Endothelial cell of umbilical vein (primary cell): ENCODE data around the gene USP46. TPM values are rescaled to one million over a fixed set of nuclear protein-coding genes. Genes with fewer than 3 reads are reported as not detected.

Experiments used
- BruUV-seq: library from RNA; stranded (reverse); fragments of 400-500 nt; replicated peaks from 2 replicates; lab custom pipeline; 2021; lab: Mats Ljungman, UMichigan
- CTCF ChIA-PET: fragments of 300-600, 350-600 bp; sonication (Branson Sonifier 250); formaldehyde crosslinking; loops from one replicate; lab custom pipeline; 2021; ENCODE audit warnings: antibody characterized with exemption, inconsistent platforms; lab: Charles Lee
- POLR2A ChIA-PET: fragments of 300-600, 350-600 bp; sonication (Branson Sonifier 250); formaldehyde crosslinking; loops from one replicate; lab custom pipeline; 2021; ENCODE audit warnings: antibody characterized with exemption, inconsistent platforms; lab: Charles Lee
- DNase-seq: peaks from one replicate; pipeline ENCODE4 v3.0.0-alpha.2; 2011; ENCODE audit warnings: low read depth, low spot score
- FAIRE-seq: peaks from 2 replicates; lab custom pipeline; 2011; peaks lifted over from hg19 to GRCh38; lab: Jason Lieb, UNC
- H2AFZ ChIP-seq: 2 replicates; pipeline ENCODE4 v1.6.0; 2012; ENCODE audit warnings: low read depth, low read length, control low read depth, inconsistent platforms
- H3K27ac ChIP-seq: 2 replicates; pipeline ENCODE4 v1.5.1; 2011; ENCODE audit warnings: low read depth, mild to moderate bottlenecking, control low read depth, low read length, moderate library complexity; ENCODE audit not compliant: insufficient read depth
- H3K27me3 ChIP-seq, 2 experiments: 2 replicates each; pipeline versions ENCODE4 v1.6.0 to v1.6.1; 2011; ENCODE audit warnings: low read length in 2 of 2, mixed read lengths in 1 of 2; ENCODE audit not compliant: control insufficient read depth in 2 of 2, insufficient read depth in 2 of 2
- H3K36me3 ChIP-seq, 2 experiments: 2 replicates in 1 of 2; 3 replicates in 1 of 2; pipeline ENCODE4 v1.5.1; 2011; ENCODE audit warnings: low read length in 2 of 2, mild to moderate bottlenecking in 1 of 2, moderate library complexity in 1 of 2; ENCODE audit not compliant: control insufficient read depth in 2 of 2, insufficient read depth in 2 of 2; ENCODE audit errors: extremely low read depth in 1 of 2
- H3K4me1 ChIP-seq: 3 replicates; pipeline ENCODE4 v1.5.1; 2011; ENCODE audit warnings: mild to moderate bottlenecking, low read length; ENCODE audit not compliant: control insufficient read depth, insufficient read depth; ENCODE audit errors: extremely low read depth
- H3K4me2 ChIP-seq: 2 replicates; pipeline ENCODE4 v1.6.1; 2011; ENCODE audit warnings: low read length, control low read depth, mixed read lengths; ENCODE audit not compliant: insufficient read depth
- H3K4me3 ChIP-seq, 3 experiments: fragments of 200-600 bp in 1 of 3; sonication (generic), shearing (Covaris generic) in 1 of 3; replicated peaks in 1 of 3; 2 replicates each; pipeline ENCODE4 v1.5.1; 2011 to 2016; ENCODE audit warnings: control low read depth in 3 of 3, low read length in 3 of 3, mild to moderate bottlenecking in 2 of 3, inconsistent platforms in 1 of 3, low read depth in 1 of 3, moderate library complexity in 1 of 3; ENCODE audit not compliant: insufficient read depth in 1 of 3
- H3K79me2 ChIP-seq: 2 replicates; pipeline ENCODE4 v1.6.0; 2012; ENCODE audit warnings: low read length, inconsistent platforms; ENCODE audit not compliant: control insufficient read depth, insufficient read depth
- H3K9ac ChIP-seq: replicated peaks from 2 replicates; pipeline ENCODE3; 2011; ENCODE audit warnings: low read length, control low read depth; ENCODE audit not compliant: insufficient read depth; ENCODE audit errors: extremely low read depth
- H3K9me1 ChIP-seq: replicated peaks from 3 replicates; pipeline ENCODE4 v1.6.0; 2011; ENCODE audit warnings: mild to moderate bottlenecking, low read length; ENCODE audit not compliant: control insufficient read depth, insufficient read depth; ENCODE audit errors: extremely low read depth
- H3K9me3 ChIP-seq: replicated peaks from 2 replicates; pipeline ENCODE4 v1.5.1; 2012; ENCODE audit warnings: low read length, inconsistent platforms; ENCODE audit not compliant: control insufficient read depth, insufficient read depth
- H4K20me1 ChIP-seq: replicated peaks from 2 replicates; pipeline ENCODE3; 2011; ENCODE audit warnings: mild to moderate bottlenecking, low read length; ENCODE audit not compliant: control insufficient read depth, insufficient read depth; ENCODE audit errors: extremely low read depth
- EZH2 ChIP-seq: IDR thresholded peaks from 2 replicates; pipeline ENCODE4 v1.6.1; 2012; ENCODE audit warnings: borderline replicate concordance, low read depth, mild to moderate bottlenecking, moderate library complexity, low read length, inconsistent platforms; ENCODE audit not compliant: severe bottlenecking
- FOS ChIP-seq: IDR thresholded peaks from 2 replicates; pipeline ENCODE4 v1.6.1; 2011; ENCODE audit warnings: mild to moderate bottlenecking, low read length, moderate library complexity, borderline replicate concordance; ENCODE audit not compliant: insufficient read depth
- GATA2 ChIP-seq: IDR thresholded peaks from 2 replicates; pipeline ENCODE4 v1.7.0; 2011; ENCODE audit warnings: low read depth, mild to moderate bottlenecking, moderate library complexity, mixed read lengths, low read length; ENCODE audit not compliant: insufficient read length, insufficient read depth
- JUN ChIP-seq: IDR thresholded peaks from 2 replicates; pipeline ENCODE4 v1.6.1; 2011; ENCODE audit warnings: borderline replicate concordance, low read depth; ENCODE audit not compliant: insufficient read length, insufficient read depth
- MYC ChIP-seq: IDR thresholded peaks from one replicate; pipeline ENCODE4 v1.6.1; 2011; ENCODE audit warnings: mild to moderate bottlenecking, low read depth, low read length
- POLR2A ChIP-seq: IDR thresholded peaks from 2 replicates; pipeline ENCODE4 v1.6.1; 2012; ENCODE audit warnings: low read depth, mild to moderate bottlenecking, control low read depth, low read length
- POLR2AphosphoS5 ChIP-seq: IDR thresholded peaks from 2 replicates; pipeline ENCODE4 v1.6.1; 2012; ENCODE audit warnings: low read depth, mild to moderate bottlenecking, control low read depth, low read length, moderate library complexity; ENCODE audit not compliant: insufficient read depth
- dilution Hi-C: fragments of 300-500 bp; cut with MboI; formaldehyde crosslinking; loops from one replicate; pipeline ENCODE4 v1.15.0; 2019; ENCODE audit warnings: low sequenced_read_pairs; ENCODE audit not compliant: extremely low pct_ligation_motif_present
- intact Hi-C: fragments of 100-400 bp; cut with micrococcal nuclease; formaldehyde crosslinking; loops from one replicate; pipeline ENCODE4 v1.10.0; 2022
- polyA plus RNA-seq, 4 experiments: library from polyadenylated mRNA; depleted of rRNA in 3 of 4; stranded (reverse) in 3 of 4; unstranded in 1 of 4; fragments of >200 nt; gene quantifications; 2 replicates each; pipeline versions ENCODE4 v1.2.1 to v1.2.3, GENCODE V29; 2011 to 2012; ENCODE audit warnings: missing spikeins in 1 of 4
- total RNA-seq: library from RNA; stranded (reverse); gene quantifications from 2 replicates; pipeline ENCODE4 v1.2.3, GENCODE V29; 2021
- TF ChIP-seq, protein P1 (sequence below): IDR thresholded peaks from 2 replicates; pipeline ENCODE4 v1.6.1; 2011; ENCODE audit not compliant: insufficient read depth, insufficient read length
- TF ChIP-seq, protein P2 (sequence below), 2 donors: IDR thresholded peaks; 1 replicate in 1 of 2; 2 replicates in 1 of 2; pipeline ENCODE4 v1.5.1; 2011; ENCODE audit warnings: low read length in 2 of 2, mild to moderate bottlenecking in 2 of 2, moderate library complexity in 2 of 2, control low read depth in 1 of 2, inconsistent platforms in 1 of 2, low read depth in 1 of 2; ENCODE audit not compliant: insufficient read depth in 1 of 2; ENCODE audit errors: extremely low read depth in 1 of 2

Gene USP46
- total and polyA plus RNA-seq, 2 donors (not counting 3 experiments of a cell fraction or from before 2014, with no cell fraction given): 5.2 to 23.7 TPM

DNA sequence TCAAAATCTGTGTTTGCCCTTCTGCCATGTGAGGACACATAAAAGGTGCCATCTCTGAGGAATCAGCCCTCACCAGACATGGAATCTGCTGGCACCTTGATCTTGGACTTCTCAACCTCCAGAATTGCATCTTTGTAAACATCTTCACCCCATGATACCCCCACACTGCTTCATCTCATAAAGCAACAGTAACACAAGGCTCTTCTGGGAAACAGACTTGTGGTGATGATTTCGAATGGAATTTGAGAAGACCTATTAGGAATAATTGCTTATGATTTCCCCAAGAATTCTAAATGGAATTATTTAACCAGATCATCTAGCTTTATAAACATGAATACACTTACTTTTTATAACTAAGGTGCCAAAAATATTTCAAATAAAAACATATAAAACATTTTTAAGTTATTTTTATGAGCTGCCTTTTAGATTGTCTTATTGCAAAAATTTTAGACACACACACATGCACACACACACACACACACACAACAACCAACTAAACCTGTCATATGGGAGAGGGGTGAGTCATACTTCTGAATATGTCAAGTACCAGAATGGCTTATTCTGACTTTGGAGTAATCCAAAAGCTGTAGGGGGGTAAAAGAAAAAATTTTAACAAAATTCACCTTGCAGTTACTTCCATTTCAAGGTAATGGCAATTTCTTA lies 82.0 kb downstream of the USP46 start:
- Histone ChIP-seq H3K4me1 (no peaks in the 10 kb centered on the region), H3K36me3 (no peaks in the 10 kb centered on the region), H3K27ac (no peak overlapping the region), H3K27me3 (peaks cover 0 to 1% of the 10 kb centered on the region in 2 experiments), H4K20me1 (no peaks in the 10 kb centered on the region), H3K9me3 (no peaks in the 10 kb centered on the region), H3K9ac (no peak overlapping the region), H3K4me3 (no peak overlapping the region), H3K79me2 (no peaks in the 10 kb centered on the region), H3K4me2 (no peak overlapping the region), H3K9me1 (no peaks in the 10 kb centered on the region), H2AFZ (no peak overlapping the region)
- intact Hi-C loops (no loop called here), dilution Hi-C loops (no loop called here)
- TF ChIP-seq FOS (peak; percentile 31), GATA2 (no peak), EZH2 (no peak), JUN (peak; percentile 32)
- TF ChIP-seq, protein P1, sequence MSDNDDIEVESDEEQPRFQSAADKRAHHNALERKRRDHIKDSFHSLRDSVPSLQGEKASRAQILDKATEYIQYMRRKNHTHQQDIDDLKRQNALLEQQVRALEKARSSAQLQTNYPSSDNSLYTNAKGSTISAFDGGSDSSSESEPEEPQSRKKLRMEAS: no peak
- FAIRE-seq: no peak
- CTCF ChIA-PET: interaction anchor here (1.3 kb wide), 2 partner anchors 8 to 11 kb away, joined by 3 to 6 read pairs; no protein-coding TSS in a partner anchor
- no peak for DNase-seq
- no TSS peak for BruUV-seq
- POLR2A ChIA-PET: no interaction called here

GRCh38 chr4:52576326-52576725 lies 82.8 kb downstream of the USP46 start:
- intact Hi-C loops (no loop called here), dilution Hi-C loops (no loop called here)
- H3K79me2 ChIP-seq: no peaks in the 10 kb centered on the region
- no peak overlapping the region for H3K27ac ChIP-seq
- no peaks in the 10 kb centered on the region for H3K9me3 ChIP-seq
- ChIA-PET POLR2A (no interaction called here), CTCF (no interaction called here)
- TF ChIP-seq MYC (no peak), POLR2A (no peak), FOS (no peak), POLR2AphosphoS5 (no peak), EZH2 (no peak), GATA2 (no peak), JUN (no peak)
- TF ChIP-seq, protein P2, sequence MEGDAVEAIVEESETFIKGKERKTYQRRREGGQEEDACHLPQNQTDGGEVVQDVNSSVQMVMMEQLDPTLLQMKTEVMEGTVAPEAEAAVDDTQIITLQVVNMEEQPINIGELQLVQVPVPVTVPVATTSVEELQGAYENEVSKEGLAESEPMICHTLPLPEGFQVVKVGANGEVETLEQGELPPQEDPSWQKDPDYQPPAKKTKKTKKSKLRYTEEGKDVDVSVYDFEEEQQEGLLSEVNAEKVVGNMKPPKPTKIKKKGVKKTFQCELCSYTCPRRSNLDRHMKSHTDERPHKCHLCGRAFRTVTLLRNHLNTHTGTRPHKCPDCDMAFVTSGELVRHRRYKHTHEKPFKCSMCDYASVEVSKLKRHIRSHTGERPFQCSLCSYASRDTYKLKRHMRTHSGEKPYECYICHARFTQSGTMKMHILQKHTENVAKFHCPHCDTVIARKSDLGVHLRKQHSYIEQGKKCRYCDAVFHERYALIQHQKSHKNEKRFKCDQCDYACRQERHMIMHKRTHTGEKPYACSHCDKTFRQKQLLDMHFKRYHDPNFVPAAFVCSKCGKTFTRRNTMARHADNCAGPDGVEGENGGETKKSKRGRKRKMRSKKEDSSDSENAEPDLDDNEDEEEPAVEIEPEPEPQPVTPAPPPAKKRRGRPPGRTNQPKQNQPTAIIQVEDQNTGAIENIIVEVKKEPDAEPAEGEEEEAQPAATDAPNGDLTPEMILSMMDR (IDR thresholded peaks at IDR 0.05; ENCODE audit: extremely low read depth in 1 of 2, insufficient read depth in 1 of 2, low read depth in 1 of 2, low read length in 2 of 2): no peak
- TF ChIP-seq, protein P1: no peak
- H3K9ac ChIP-seq: no peak overlapping the region
- H3K9me1 ChIP-seq: no peaks in the 10 kb centered on the region
- no peaks in the 10 kb centered on the region for H3K27me3 ChIP-seq
- no peaks in the 10 kb centered on the region for H3K4me1 ChIP-seq
- no peak overlapping the region for H3K4me3 ChIP-seq
- no peak overlapping the region for H3K4me2 ChIP-seq
- H3K36me3 ChIP-seq: no peaks in the 10 kb centered on the region
- DNase-seq: no peak
- BruUV-seq: no TSS peak
- no peak for FAIRE-seq
- no peak overlapping the region for H2AFZ ChIP-seq
- H4K20me1 ChIP-seq: no peaks in the 10 kb centered on the region
